ENCODE measurements around the gene PRPF19. TPM values are rescaled to one million over a fixed set of nuclear protein-coding genes. Genes with fewer than 3 reads are reported as not detected.
A peak's percentile ranks its signal among the peaks of the same experiment; 100 is the strongest.

PRPF19 gene
- total RNA-seq, 1 donor from 2014 or later: 58.1 TPM

DNA sequence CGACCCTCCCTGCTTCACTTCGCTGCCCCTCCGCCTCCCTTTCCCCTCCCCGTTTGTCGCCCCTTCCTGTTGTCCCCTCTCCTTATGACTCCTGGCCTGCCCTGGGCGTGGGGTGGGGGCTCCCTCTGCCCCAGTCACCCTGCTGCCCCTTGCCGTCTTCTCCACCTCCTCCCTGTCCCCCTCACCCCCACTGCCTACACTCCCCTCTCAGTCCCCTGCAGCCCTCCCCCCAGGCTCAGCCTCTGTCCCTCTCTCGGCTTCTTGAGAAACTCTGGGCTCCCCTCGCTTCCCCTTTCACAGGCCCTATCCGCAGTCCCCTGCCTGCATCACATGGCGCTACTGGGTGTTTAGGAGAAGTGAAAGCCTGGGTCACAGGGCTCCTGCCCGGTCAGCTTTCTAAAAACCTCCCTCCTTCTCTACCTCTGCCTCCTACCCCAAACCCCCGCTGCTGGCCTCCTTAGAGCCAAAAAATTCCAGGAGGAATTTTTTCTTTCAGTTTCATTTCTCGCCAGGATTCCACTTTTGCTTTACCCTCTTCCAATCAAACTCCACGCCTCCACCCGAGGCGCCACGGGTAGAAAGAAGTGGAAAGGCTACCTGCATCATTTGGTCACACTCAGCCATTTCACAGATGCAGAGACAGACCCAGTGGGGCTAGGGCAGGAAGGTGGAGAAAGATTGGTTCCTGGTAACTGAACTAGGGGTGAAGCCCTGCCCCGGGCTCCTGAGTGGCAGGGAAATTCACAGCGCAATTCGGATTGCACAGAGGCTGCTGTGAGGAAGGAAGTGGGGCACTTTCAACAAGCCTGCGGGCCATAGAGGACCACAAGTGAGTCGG, 45.7 kb upstream of the PRPF19 start, which contains the start of gene SLC15A3:
Gene SLC15A3, minus strand, starts transcription at position 273 of the 838 bp plus-strand sequence. CDS start 625 bp downstream, outside the sequence.
- TF ChIP-seq, protein P1, sequence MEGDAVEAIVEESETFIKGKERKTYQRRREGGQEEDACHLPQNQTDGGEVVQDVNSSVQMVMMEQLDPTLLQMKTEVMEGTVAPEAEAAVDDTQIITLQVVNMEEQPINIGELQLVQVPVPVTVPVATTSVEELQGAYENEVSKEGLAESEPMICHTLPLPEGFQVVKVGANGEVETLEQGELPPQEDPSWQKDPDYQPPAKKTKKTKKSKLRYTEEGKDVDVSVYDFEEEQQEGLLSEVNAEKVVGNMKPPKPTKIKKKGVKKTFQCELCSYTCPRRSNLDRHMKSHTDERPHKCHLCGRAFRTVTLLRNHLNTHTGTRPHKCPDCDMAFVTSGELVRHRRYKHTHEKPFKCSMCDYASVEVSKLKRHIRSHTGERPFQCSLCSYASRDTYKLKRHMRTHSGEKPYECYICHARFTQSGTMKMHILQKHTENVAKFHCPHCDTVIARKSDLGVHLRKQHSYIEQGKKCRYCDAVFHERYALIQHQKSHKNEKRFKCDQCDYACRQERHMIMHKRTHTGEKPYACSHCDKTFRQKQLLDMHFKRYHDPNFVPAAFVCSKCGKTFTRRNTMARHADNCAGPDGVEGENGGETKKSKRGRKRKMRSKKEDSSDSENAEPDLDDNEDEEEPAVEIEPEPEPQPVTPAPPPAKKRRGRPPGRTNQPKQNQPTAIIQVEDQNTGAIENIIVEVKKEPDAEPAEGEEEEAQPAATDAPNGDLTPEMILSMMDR (IDR thresholded peaks at IDR 0.05): no peak
- Histone ChIP-seq H3K36me3 (peaks cover 8% of the 10 kb centered on the region), H3K4me3 (peak within 1 kb of the TSS; percentile 62), H3K27me3 (ENCODE audit: low read depth) (no peaks in the 10 kb centered on the region), H3K27ac (peak within 1 kb of the TSS; percentile 88), H3K9me3 (no peaks in the 10 kb centered on the region), H3K4me1 (peaks cover 49% of the 10 kb centered on the region)
- intact Hi-C loops (cut with DNase I): no loop called here
- DNase-seq (peak; percentile 90), ATAC-seq (peak; percentile 87 to 88)

DNA sequence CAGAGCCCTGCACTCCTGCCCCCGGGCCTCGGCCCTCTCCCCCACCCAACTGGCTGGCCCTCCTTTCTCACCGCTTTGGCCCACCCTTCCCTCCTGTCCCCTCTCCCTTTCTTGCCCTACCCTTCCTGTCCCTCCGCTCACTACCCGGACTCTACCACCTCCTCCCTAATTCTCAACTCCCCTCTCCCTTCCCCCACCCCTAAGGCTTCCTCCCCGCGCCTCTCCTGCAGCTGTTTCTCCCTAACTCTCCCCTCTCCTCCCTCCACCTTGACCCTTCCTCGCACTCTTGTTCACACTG, 45.2 kb upstream of the PRPF19 start:
- Histone ChIP-seq H3K4me3 (peak overlapping the region; percentile 62), H3K27me3 (ENCODE audit: low read depth) (no peaks in the 10 kb centered on the region), H3K27ac (peak overlapping the region; percentile 88), H3K36me3 (peaks cover 11% of the 10 kb centered on the region), H3K4me1 (peaks cover 49% of the 10 kb centered on the region), H3K9me3 (no peaks in the 10 kb centered on the region)
- intact Hi-C loops (cut with DNase I): no loop called here
- ATAC-seq (peak; percentile 19 to 23), DNase-seq (no peak)
- TF ChIP-seq, protein P1 (IDR thresholded peaks at IDR 0.05): no peak

DNA sequence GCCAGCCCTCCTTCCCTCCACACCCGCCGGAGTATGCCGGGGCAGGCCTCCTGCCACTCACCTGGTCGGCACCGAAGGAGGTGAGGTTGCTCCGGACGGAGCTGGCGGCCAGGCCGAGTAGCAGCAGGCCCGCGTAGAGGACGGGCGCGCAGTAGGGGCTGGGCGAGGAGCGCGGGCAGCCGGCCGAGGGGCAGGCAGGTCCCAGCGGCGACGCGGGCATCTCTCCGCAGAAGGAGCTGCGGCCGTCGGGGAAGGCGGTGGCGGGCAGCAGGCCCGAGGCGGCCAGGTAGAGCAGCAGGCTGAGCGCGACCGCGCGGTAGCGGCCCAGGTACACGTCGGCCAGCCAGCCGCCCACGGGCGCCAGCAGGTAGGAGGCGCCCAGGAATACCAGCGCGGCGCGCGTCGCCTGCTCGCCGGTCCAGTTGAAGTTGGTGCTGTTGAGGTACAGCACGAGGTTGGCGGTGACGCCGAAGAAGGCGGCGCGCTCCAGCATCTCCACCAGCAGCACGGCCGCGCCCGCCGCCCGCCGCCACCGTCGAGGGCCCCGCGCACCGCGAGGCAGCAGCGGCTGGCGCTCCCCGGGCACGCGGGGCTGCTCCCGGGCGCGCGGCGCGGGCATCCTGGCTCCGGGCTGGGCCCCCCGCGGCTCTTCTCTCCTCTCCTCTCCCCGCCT, 44.7 kb upstream of the PRPF19 start:
- TF ChIP-seq, protein P1 (IDR thresholded peaks at IDR 0.05): no peak
- H3K4me3 ChIP-seq: peak overlapping the region; percentile 62
- intact Hi-C loops (cut with DNase I): no loop called here
- ATAC-seq (peak; percentile 3 to 22), DNase-seq (peak; percentile 76)
- no peaks in the 10 kb centered on the region for H3K9me3 ChIP-seq
- H3K27me3 ChIP-seq (ENCODE audit: low read depth): no peaks in the 10 kb centered on the region
- H3K27ac ChIP-seq: peak overlapping the region; percentile 88
- peaks cover 47% of the 10 kb centered on the region for H3K4me1 ChIP-seq
- H3K36me3 ChIP-seq: peaks cover 16% of the 10 kb centered on the region

DNA sequence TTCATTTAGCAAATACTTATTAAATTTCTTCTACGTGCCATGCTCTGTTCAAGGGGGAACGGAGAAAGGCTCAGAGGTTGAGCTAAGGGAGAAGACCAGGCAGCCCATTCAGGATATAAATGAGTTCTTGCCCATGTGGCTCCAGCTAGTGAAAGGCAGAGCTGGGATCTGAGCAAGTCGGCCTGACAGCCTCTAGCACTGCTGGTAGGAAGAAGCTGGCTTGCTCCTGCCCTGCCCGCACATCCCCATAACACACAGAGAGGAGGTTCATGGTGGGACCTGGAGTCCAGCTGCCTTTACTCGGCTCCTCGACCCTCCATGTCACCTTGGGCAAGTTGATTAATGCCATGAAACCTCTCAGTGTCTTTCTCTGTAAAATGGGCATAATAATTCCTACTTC, 43.6 kb upstream of the PRPF19 start:
- H3K36me3 ChIP-seq: peaks cover 26% of the 10 kb centered on the region
- peaks cover 42% of the 10 kb centered on the region for H3K4me1 ChIP-seq
- intact Hi-C loops (cut with DNase I): no loop called here
- DNase-seq (no peak), ATAC-seq (no peak)
- H3K27me3 ChIP-seq (ENCODE audit: low read depth): no peaks in the 10 kb centered on the region
- peak overlapping the region; percentile 62 for H3K4me3 ChIP-seq
- H3K9me3 ChIP-seq: no peaks in the 10 kb centered on the region
- TF ChIP-seq, protein P1 (IDR thresholded peaks at IDR 0.05): no peak
- peak overlapping the region; percentile 88 for H3K27ac ChIP-seq

DNA sequence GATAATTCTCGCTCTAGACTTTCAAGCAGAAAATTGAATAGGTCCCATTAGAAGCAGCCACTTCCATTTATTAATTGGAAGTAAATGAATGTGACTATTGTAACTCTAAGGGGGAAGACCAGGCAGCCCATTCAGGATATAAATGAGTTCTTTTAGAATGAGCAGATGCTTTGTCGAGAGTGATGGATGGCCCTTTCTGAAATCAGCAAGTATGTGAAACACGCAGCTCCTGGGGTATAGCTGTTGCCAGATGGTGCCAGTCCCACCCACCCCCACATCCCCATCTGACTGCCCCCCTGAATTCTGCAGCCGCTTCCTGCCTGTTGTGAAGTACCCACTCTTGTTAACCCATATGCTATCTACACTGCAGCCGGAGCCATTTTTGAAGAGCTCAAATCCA, 41.9 kb upstream of the PRPF19 start:
- DNase-seq: no peak
- intact Hi-C loops (cut with DNase I): no loop called here
- H3K4me1 ChIP-seq: peaks cover 46% of the 10 kb centered on the region

More for the DNA sequence above, 41.9 kb upstream of the PRPF19 start:
- H3K27ac ChIP-seq: no peak overlapping the region
- no peaks in the 10 kb centered on the region for H3K9me3 ChIP-seq
- TF ChIP-seq, protein P1 (IDR thresholded peaks at IDR 0.05): no peak
- no peaks in the 10 kb centered on the region for H3K27me3 ChIP-seq (ENCODE audit: low read depth)
- peaks cover 42% of the 10 kb centered on the region for H3K36me3 ChIP-seq
- ATAC-seq: no peak
- peak overlapping the region; percentile 7 for H3K4me3 ChIP-seq

Measured in lower lobe of right lung (tissue), 2 donors.